ENCODE results near the gene MGMT. TPM values are rescaled to one million over a fixed set of nuclear protein-coding genes. Genes with fewer than 3 reads are reported as not detected.

MGMT gene
- total and polyA plus RNA-seq, 2 donors (not counting 3 experiments of a cell fraction or from before 2014, with no cell fraction given) = 15.0 to 15.2 TPM

GRCh38 chr10:129772468-129773358 lies 305.7 kb downstream of the MGMT start:
- Histone ChIP-seq H3K9ac (replicated peaks; ENCODE audit: extremely low read depth, insufficient read depth, low read length) (no peak overlapping the region), H3K36me3 (ENCODE audit: control insufficient read depth in 2 of 2, extremely low read depth in 1 of 2, insufficient read depth in 2 of 2, low read length in 2 of 2) (no peaks in the 10 kb centered on the region), H3K4me3 (replicated peaks in 1 of 3; ENCODE audit: insufficient read depth in 1 of 3, low read depth in 1 of 3, low read length in 3 of 3) (no peak overlapping the region), H4K20me1 (replicated peaks; ENCODE audit: control insufficient read depth, extremely low read depth, insufficient read depth, low read length) (no peaks in the 10 kb centered on the region), H3K9me1 (replicated peaks; ENCODE audit: control insufficient read depth, extremely low read depth, insufficient read depth, low read length) (no peaks in the 10 kb centered on the region), H3K27me3 (ENCODE audit: control insufficient read depth in 2 of 2, insufficient read depth in 2 of 2, low read length in 2 of 2) (no peaks in the 10 kb centered on the region), H2AFZ (ENCODE audit: low read depth, low read length) (no peak overlapping the region), H3K4me2 (ENCODE audit: insufficient read depth, low read length) (no peak overlapping the region), H3K9me3 (replicated peaks; ENCODE audit: control insufficient read depth, insufficient read depth, low read length) (peaks cover 6% of the 10 kb centered on the region), H3K79me2 (ENCODE audit: control insufficient read depth, insufficient read depth, low read length) (no peaks in the 10 kb centered on the region), H3K27ac (ENCODE audit: insufficient read depth, low read depth, low read length) (no peak overlapping the region), H3K4me1 (ENCODE audit: control insufficient read depth, extremely low read depth, insufficient read depth, low read length) (no peaks in the 10 kb centered on the region)
- DNase-seq (ENCODE audit: low read depth, low spot score) (no peak), FAIRE-seq (no peak)
- dilution Hi-C loops (cut with MboI; ENCODE audit: extremely low pct_ligation_motif_present, low sequenced_read_pairs) = no loop called here
- intact Hi-C loops (cut with micrococcal nuclease) = no loop called here
- ChIA-PET POLR2A (no interaction called here), CTCF (no interaction called here)
- no TSS peak for BruUV-seq (replicated peaks)
- TF ChIP-seq POLR2AphosphoS5 (IDR thresholded peaks at IDR 0.05; ENCODE audit: insufficient read depth, low read depth, low read length) = no peak
- TF ChIP-seq MYC (IDR thresholded peaks at IDR 0.05; ENCODE audit: low read depth, low read length) = no peak
- TF ChIP-seq FOS (IDR thresholded peaks at IDR 0.05; ENCODE audit: borderline replicate concordance, insufficient read depth, low read length) = no peak
- no peak for TF ChIP-seq JUN (IDR thresholded peaks at IDR 0.05; ENCODE audit: borderline replicate concordance, insufficient read depth, insufficient read length, low read depth)
- TF ChIP-seq CTCF (IDR thresholded peaks at IDR 0.05; ENCODE audit: extremely low read depth in 1 of 2, insufficient read depth in 1 of 2, low read depth in 1 of 2, low read length in 2 of 2) = no peak
- no peak for TF ChIP-seq POLR2A (IDR thresholded peaks at IDR 0.05; ENCODE audit: low read depth, low read length)
- TF ChIP-seq, protein P1, sequence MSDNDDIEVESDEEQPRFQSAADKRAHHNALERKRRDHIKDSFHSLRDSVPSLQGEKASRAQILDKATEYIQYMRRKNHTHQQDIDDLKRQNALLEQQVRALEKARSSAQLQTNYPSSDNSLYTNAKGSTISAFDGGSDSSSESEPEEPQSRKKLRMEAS (IDR thresholded peaks at IDR 0.05; ENCODE audit: insufficient read depth, insufficient read length) = no peak
- no peak for TF ChIP-seq EZH2 (IDR thresholded peaks at IDR 0.05; ENCODE audit: borderline replicate concordance, low read depth, low read length, severe bottlenecking)
- no peak for TF ChIP-seq GATA2 (IDR thresholded peaks at IDR 0.05; ENCODE audit: insufficient read depth, insufficient read length, low read depth, low read length)
